RWPE2 (cell line): ENCODE results near the gene GK2.
A peak's percentile ranks its signal among the peaks of the same experiment; 100 is the strongest.

Source experiments
- ATAC-seq: fragments of 200-7000 bp; cut with Tn5 transposase; 3 replicates; pipeline ENCODE4 v1.9.1; 2021; ENCODE audit warnings: low read depth
- DNase-seq: peaks from one replicate; pipeline ENCODE4 v3.0.0-alpha.2; 2020; ENCODE audit warnings: low spot score
- H3K27ac ChIP-seq: fragments of 450-650 bp; 2 replicates; pipeline ENCODE4 v1.5.1; 2017; ENCODE audit warnings: mild to moderate bottlenecking; ENCODE audit not compliant: poor library complexity, severe bottlenecking
- H3K27me3 ChIP-seq: fragments of 250-450 bp; sonication (Bioruptor Pico); 2 replicates; pipeline ENCODE4 v1.5.1; 2021; ENCODE audit warnings: mild to moderate bottlenecking, moderate library complexity; ENCODE audit not compliant: insufficient read depth, poor library complexity, severe bottlenecking
- H3K36me3 ChIP-seq: fragments of 250-450 bp; sonication (Bioruptor Pico); 2 replicates; pipeline ENCODE4 v1.5.1; 2020; ENCODE audit warnings: low read depth, mild to moderate bottlenecking, moderate library complexity
- H3K4me1 ChIP-seq: fragments of 250-450 bp; sonication (Bioruptor Pico); 2 replicates; pipeline ENCODE4 v1.5.1; 2021; ENCODE audit warnings: mild to moderate bottlenecking, moderate library complexity; ENCODE audit not compliant: insufficient read depth, poor library complexity, severe bottlenecking
- H3K4me3 ChIP-seq: fragments of 250-450 bp; sonication (Bioruptor Pico); 2 replicates; pipeline ENCODE4 v1.5.1; 2021; ENCODE audit warnings: mild to moderate bottlenecking, moderate library complexity; ENCODE audit not compliant: severe bottlenecking
- H3K9me3 ChIP-seq: fragments of 250-450 bp; sonication (Bioruptor Pico); 2 replicates; pipeline ENCODE4 v1.5.1; 2021; ENCODE audit warnings: mild to moderate bottlenecking, moderate library complexity; ENCODE audit not compliant: severe bottlenecking
- CTCF ChIP-seq: fragments of 450-650 bp; IDR thresholded peaks from one replicate; pipeline ENCODE4 v1.5.1; 2017; ENCODE audit warnings: mild to moderate bottlenecking, moderate library complexity; ENCODE audit not compliant: poor library complexity, severe bottlenecking

Gene GK2

DNA sequence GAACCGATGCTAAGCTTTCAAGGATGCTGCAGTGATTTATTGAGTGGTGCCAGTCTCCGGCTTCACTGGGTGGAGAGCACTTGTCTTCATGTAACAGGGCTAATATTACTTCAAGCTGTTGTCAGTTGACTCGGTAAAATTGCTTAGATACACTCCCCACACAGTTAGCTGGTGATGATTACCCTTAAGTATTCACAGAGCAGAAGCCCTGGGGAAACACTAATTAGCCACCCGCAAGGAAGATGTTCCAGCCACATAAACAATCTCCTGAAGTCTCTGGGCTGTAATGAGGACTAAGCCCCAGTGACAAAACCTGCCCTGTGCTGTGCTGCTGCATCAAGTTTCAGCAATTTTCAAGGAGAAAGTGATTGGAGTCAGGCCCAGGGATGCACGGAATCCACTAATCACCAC, 37.3 kb upstream of the GK2 start:
- Histone ChIP-seq H3K36me3 (no peaks in the 10 kb centered on the region), H3K27ac (no peak overlapping the region), H3K9me3 (no peaks in the 10 kb centered on the region), H3K4me1 (no peaks in the 10 kb centered on the region), H3K4me3 (no peak overlapping the region), H3K27me3 (peaks cover 4% of the 10 kb centered on the region)
- no peak for ATAC-seq
- no peak for DNase-seq
- TF ChIP-seq CTCF: no peak

- Histone ChIP-seq H3K4me3 (no peak overlapping the region), H3K27ac (no peak overlapping the region), H3K9me3 (no peaks in the 10 kb centered on the region), H3K27me3 (no peaks in the 10 kb centered on the region), H3K36me3 (no peaks in the 10 kb centered on the region), H3K4me1 (no peaks in the 10 kb centered on the region)
- no peak for TF ChIP-seq CTCF
- DNase-seq (no peak), ATAC-seq (peak; percentile 50; the same call in 1 of the 3 replicates)
Measured at GRCh38 chr4:79442422-79442821, 34.4 kb upstream of the GK2 start.

DNA sequence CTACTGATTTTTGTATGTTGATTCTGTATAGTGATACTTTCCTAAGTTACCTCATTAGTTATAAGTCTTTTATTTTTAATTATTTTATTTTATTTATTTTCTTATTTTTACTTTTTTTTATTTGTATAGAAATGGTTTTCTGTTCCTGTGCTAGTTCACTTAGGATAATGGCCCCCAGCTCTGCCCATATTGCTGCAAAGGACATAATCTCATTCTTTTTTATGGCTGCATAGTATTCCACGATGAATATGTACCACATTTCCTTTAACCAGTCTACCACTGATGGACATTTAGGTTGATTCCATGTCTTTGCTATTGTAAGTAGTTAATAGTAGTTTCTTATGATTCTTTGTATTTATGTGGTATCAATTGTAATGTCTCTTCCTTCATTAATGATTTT, 31.5 kb upstream of the GK2 start:
- Histone ChIP-seq H3K9me3 (no peaks in the 10 kb centered on the region), H3K36me3 (no peaks in the 10 kb centered on the region), H3K27me3 (no peaks in the 10 kb centered on the region), H3K4me3 (no peak overlapping the region), H3K4me1 (no peaks in the 10 kb centered on the region), H3K27ac (no peak overlapping the region)
- DNase-seq (no peak), ATAC-seq (no peak)
- TF ChIP-seq CTCF: no peak

- ATAC-seq: no peak
- no peak overlapping the region for H3K27ac ChIP-seq
- TF ChIP-seq CTCF: no peak
- no peaks in the 10 kb centered on the region for H3K9me3 ChIP-seq
- no peak for DNase-seq
- H3K36me3 ChIP-seq: no peaks in the 10 kb centered on the region
- H3K4me3 ChIP-seq: no peak overlapping the region
- H3K27me3 ChIP-seq: no peaks in the 10 kb centered on the region
- H3K4me1 ChIP-seq: no peaks in the 10 kb centered on the region
Measured at GRCh38 chr4:79431839-79432238, 23.8 kb upstream of the GK2 start.

GRCh38 chr4:79429113-79429903, 21.3 kb upstream of the GK2 start:
- no peak for DNase-seq
- no peak overlapping the region for H3K27ac ChIP-seq
- H3K4me3 ChIP-seq: no peak overlapping the region
- no peaks in the 10 kb centered on the region for H3K27me3 ChIP-seq
- no peaks in the 10 kb centered on the region for H3K4me1 ChIP-seq
- no peak for ATAC-seq
- TF ChIP-seq CTCF: no peak
- no peaks in the 10 kb centered on the region for H3K36me3 ChIP-seq
- H3K9me3 ChIP-seq: no peaks in the 10 kb centered on the region
